GM21528 (cell line): Measurements from ENCODE around the gene LAMA5.

Experiments
- ATAC-seq: cut with Tn5 transposase; IDR thresholded peaks from one replicate; pipeline ENCODE4 v1.9.1; 2021; ENCODE audit warnings: mild to moderate bottlenecking, moderate library complexity; ENCODE audit not compliant: unreplicated experiment, low FRiP score

LAMA5 gene

DNA sequence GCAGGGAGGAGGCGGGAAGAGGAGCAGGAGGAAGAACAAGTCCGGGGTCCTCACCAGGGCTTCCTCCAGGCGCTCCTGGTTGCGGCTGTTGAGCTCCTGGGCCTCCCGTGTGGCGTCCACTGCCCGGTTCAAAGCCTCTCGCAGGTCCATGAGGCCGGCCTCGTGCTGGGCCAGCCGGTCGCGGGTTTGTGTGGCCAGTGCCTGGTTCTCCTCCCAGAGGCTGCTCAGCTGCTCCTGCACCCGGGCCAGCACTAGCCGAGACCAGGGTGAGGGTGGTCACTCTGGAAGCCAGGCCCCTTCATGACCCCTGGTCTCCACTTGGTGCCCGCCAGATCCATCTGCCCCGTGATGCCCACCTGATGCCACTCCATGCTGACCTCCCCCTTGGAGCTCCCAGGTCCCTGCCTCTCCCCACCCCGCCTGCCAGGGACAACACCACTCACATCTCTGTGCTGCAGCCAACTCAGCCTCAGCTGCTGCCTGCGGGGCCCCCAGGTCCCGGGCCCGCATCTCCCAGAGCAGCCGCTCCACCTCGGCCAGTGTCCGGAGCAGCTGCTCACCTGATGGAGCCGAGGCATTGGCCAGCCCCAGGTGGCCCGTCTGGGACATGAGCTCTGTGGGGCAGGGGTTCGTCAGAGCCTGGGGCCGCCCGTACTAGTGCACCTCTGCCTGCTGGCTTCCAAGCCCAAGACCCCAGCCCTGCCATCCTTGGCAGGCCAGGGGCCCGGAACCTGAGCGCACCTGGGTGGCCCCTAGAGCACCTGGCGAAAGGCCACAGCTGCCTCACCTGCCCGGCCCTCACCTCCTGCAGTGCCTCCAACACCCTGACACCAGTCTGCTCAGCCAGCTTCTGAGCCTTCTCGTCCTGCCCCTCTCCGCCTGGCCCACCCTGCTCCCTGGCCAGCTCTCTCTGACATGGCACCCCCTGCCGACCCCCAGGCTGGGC is 48.4 kb downstream of the LAMA5 start:
- no peak for ATAC-seq

GRCh38 chr20:62317167-62317655 is 49.9 kb downstream of the LAMA5 start:
- ATAC-seq, result no peak

GRCh38 chr20:62316331-62317166 is 50.6 kb downstream of the LAMA5 start:
- ATAC-seq, result no peak

DNA sequence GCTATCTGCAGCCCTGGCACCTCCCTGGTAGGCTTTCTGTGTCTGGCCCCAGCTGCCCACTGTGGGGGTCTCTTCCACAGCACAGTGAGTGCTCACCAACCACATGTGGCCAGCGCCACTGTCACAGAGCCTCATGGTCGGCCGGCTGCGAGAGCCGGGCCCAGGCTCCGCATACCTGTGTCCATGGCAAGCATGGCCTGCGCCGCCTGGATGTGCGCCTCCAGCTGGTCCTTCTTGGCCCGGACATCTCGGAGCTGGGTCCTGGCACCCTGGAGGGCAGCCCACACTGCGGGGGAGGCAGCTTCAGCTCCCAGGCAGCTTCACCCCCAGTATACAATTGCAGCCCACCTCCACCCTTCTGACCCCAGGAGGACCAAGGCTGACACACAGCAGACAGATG is 51.3 kb downstream of the LAMA5 start:
- ATAC-seq, result no peak

DNA sequence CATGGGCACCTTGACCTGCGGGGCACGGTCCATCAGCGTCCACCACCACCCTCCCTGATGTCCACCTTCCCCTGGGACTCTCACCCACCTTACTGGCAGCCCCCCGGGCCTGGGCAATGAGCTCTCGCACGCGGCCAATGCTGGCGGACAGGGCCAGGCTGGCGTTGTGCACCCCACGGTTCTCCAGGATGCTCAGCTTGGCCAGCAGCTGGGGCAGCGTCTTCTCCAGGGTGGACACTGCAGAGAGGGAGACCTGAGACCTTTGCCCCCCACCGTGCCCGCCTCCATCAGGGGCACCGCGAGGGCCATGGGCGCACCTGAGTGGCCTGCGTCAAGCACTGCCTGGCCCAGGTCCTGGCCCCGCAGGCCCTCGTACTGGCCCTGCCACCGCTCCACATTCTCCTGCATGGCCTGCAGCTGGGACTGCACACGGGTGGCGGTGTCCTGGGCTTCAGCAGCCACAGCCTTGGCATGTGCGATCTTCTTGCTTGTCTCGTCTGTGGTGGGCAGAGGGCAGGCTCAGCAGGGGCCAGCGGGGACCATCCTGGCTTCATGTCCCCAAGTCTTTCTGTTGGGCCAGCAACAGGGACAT is 52.3 kb downstream of the LAMA5 start:
- ATAC-seq, result no peak

DNA sequence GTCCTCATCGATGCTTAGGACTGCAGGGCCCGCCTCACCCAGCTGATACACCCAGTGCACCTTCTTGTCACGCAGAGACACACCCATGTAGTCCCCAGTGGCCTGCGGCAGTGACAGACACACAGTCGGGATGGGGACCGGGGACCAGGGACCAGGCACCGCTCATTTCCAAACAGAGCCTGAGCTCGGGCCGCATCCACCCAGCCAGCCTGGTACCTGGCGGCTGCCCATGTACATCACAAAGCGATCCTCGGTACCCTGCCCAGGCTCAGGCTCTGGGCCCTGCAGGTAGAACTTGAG is 52.8 kb downstream of the LAMA5 start:
- ATAC-seq, result no peak

GRCh38 chr20:62313460-62314338 is 53.4 kb downstream of the LAMA5 start:
- no peak for ATAC-seq

DNA sequence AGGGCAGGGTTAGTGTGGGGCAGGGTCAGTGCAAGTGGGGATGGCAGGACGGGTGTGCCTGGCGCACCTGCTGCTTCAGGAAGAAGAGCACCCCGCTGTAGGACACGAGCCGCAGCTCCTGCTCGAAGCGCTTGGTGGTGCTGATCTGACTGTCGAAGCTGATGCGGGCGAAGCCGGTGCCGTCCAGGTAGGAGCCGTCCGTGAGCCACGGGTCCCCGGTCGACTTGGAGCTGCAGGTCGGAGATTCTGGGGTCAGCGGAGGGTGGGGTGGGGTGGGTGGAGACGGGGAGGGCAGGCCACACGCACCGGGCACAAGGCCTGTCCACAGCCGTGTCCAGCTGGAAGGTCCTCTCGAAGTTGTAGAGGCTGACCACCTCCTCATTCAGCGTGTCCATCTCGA is 54.1 kb downstream of the LAMA5 start:
- ATAC-seq, result no peak

- ATAC-seq, result no peak
Measured at GRCh38 chr20:62312662-62312977, 54.5 kb downstream of the LAMA5 start.

- ATAC-seq, result no peak
Measured at GRCh38 chr20:62311832-62312661, 55.1 kb downstream of the LAMA5 start.

GRCh38 chr20:62311150-62311549 is 56.0 kb downstream of the LAMA5 start:
- ATAC-seq, result no peak

GRCh38 chr20:62310757-62311121 is 56.4 kb downstream of the LAMA5 start:
- ATAC-seq, result no peak

- ATAC-seq, result no peak
Measured at GRCh38 chr20:62309947-62310756, 57.0 kb downstream of the LAMA5 start.

DNA sequence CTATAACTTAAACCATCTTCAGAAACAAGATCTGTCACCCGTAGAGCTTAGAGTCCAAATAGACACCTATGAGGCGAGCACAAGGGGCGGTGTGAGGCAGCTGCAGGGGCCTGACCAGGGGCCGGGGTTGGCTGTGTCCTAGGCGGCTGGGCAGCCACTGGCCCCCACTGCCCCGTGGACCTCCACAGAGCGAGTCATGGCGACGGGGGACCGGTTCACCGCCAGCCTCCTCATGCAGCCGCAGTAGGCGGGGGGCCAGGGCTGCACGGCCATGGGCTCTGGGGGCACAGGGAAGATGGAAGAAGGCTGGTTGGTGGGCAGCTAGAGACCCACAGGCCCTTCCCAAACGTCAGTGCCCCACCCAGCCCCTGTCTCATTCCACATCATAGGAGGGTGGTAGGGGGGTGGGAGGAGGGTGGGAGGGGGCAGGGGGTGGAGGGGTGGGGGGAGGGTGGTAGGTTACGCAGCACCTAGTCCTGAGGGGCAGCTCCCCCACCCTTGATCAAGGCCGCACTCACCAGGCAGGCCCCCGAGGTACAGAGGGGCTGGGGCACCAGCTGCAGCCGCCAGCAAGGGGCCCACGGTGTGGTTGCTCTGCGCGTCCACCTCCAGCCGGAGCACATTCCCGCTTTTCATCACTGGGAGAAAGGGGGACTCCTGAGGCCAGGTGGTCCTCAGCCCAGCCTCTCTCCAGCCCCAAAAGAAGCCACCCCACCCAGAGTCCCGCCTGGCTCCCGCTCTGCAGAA is 57.7 kb downstream of the LAMA5 start:
- ATAC-seq, result no peak

DNA sequence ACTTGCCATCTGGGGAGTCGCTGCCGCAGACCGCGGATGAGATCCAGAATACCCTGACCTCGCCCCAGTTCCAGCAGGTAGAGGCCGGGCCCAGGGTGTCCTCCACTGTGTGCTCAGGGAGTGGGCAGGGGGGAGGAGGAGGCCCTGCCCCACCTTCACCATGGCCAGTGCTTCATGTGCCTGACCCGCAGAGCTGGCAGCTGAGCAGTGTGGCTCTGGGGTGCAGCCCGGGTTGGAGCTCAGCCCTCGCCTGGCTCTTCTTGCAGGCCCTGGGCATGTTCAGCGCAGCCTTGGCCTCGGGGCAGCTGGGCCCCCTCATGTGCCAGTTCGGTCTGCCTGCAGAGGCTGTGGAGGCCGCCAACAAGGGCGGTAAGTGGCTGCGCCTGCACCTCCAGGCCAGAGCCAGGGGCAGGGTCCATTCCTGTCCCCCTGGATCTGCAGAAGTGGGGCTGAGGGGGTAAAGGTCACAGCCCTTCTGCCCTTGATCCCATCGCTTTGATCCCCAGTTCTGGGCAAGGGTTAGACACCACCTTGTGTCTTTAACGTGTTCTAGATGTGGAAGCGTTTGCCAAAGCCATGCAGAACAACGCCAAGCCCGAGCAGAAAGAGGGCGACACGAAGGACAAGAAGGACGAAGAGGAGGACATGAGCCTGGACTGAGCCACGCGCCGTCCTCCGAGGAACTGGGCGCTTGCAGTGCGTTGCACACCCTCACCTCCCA is 58.9 kb downstream of the LAMA5 start:
- ATAC-seq, result no peak

DNA sequence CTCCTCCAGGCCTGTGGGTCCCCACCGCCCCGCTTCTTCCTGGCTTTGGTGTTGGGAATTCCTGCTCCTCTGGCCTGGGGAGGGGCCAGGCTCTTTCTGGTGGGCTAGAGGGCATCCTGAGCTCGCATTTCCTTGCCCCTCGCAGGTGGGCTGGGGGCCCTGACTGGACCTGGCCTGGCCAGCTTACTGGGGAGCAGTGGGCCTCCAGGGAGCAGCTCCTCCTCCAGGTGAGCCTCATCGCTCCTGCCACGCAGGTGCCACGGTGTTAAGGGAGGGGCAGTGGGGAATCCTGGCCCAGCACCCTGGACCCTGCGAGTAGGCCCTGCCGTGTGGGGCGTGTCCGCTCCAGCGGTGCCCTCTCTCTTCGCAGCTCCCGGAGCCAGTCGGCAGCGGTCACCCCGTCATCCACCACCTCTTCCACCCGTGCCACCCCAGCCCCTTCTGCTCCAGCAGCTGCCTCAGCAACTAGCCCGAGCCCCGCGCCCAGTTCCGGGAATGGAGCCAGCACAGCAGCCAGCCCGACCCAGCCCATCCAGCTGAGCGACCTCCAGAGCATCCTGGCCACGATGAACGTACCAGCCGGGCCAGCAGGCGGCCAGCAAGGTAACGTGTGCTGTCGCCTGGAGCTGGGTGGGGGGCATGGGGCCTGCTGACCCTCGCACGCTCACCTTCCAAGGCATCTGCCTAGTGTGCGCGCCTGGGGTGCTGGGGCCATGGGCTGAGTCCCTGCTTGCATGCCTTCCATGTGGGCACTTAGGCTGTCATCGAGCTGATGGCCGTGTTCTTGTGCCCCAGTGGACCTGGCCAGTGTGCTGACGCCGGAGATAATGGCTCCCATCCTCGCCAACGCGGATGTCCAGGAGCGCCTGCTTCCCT is 59.6 kb downstream of the LAMA5 start:
- ATAC-seq, result no peak
